Activated naive CD4-positive, alpha-beta T cell treated with anti-CD3 and anti-CD28 coated beads, Interleukin-2, amount 50 U/mL, for 72 hours (primary cell): ENCODE measurements around the gene CYP2C18. TPM values are rescaled to one million over a fixed set of nuclear protein-coding genes. Genes with fewer than 3 reads are reported as not detected.
"Not testable (repeated sequence)": the region's sequence is repeated elsewhere in the genome, so short reads cannot be mapped to it uniquely, and the experiment has no call there.

Experiments used
- ATAC-seq, 2 donors: fragments of 150-1000 bp; cut with Tn5 transposase; 2 replicates each; pipeline ENCODE4 v1.10.0; 2021; ENCODE audit warnings: mild to moderate bottlenecking in 2 of 2, moderate library complexity in 2 of 2
- DNase-seq, 2 donors: peaks; one replicate each; pipeline ENCODE4 v3.0.0; 2021 to 2022; ENCODE audit warnings: low spot score in 2 of 2
- H3K27ac Mint-ChIP-seq, 2 donors: one replicate each; pipeline ENCODE4 v1.8.0; 2022; ENCODE audit warnings: mild to moderate bottlenecking in 2 of 2, mixed read lengths in 2 of 2
- H3K36me3 Mint-ChIP-seq, 2 donors: one replicate each; pipeline ENCODE4 v1.8.0; 2022; ENCODE audit warnings: mixed read lengths in 2 of 2
- H3K9me3 Mint-ChIP-seq, 2 donors: one replicate each; pipeline ENCODE4 v1.8.0; 2022; ENCODE audit warnings: mixed read lengths in 2 of 2
- total RNA-seq, 2 donors: library from RNA; stranded (reverse); gene quantifications; one replicate each; pipeline ENCODE4 v1.2.3, GENCODE V29; 2022

Gene CYP2C18
- total RNA-seq, 2 donors from 2014 or later = 0.68 TPM; not detected in 1

GRCh38 chr10:94687625-94688248, 4.2 kb downstream of the CYP2C18 start:
- H3K36me3 Mint-ChIP-seq = no peaks in the 10 kb centered on the region
- H3K9me3 Mint-ChIP-seq = peaks cover 0 to 3% of the 10 kb centered on the region in 2 donors
- DNase-seq (no peak), ATAC-seq (no peak)
- H3K27ac Mint-ChIP-seq = no peak overlapping the region

- H3K27ac Mint-ChIP-seq = no peak overlapping the region
- ATAC-seq (no peak), DNase-seq (no peak)
- H3K9me3 Mint-ChIP-seq = peaks cover 11 to 21% of the 10 kb centered on the region in 2 donors
- H3K36me3 Mint-ChIP-seq = no peaks in the 10 kb centered on the region
These were observed 22.6 kb downstream of the CYP2C18 start for GRCh38 chr10:94706089-94706488.

GRCh38 chr10:94710578-94710977, 27.0 kb downstream of the CYP2C18 start:
- DNase-seq (no peak), ATAC-seq (no peak)
- Mint-ChIP-seq H3K9me3 (peaks cover 9 to 13% of the 10 kb centered on the region in 2 donors), H3K27ac (no peak overlapping the region), H3K36me3 (no peaks in the 10 kb centered on the region)

- peaks cover 0 to 3% of the 10 kb centered on the region in 2 donors for H3K9me3 Mint-ChIP-seq
- no peak for DNase-seq
- H3K27ac Mint-ChIP-seq = no peak overlapping the region
- no peak for ATAC-seq
- H3K36me3 Mint-ChIP-seq = no peaks in the 10 kb centered on the region
These were observed 42.3 kb downstream of the CYP2C18 start for GRCh38 chr10:94725871-94726270.

DNA sequence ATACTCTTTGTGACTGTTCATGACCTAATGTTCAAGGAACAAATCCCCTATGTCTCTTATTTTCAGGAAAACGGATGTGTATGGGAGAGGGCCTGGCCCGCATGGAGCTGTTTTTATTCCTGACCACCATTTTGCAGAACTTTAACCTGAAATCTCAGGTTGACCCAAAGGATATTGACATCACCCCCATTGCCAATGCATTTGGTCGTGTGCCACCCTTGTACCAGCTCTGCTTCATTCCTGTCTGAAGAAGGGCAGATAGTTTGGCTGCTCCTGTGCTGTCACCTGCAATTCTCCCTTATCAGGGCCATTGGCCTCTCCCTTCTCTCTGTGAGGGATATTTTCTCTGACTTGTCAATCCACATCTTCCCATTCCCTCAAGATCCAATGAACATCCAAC, 51.7 kb downstream of the CYP2C18 start:
- ATAC-seq (no peak), DNase-seq (no peak)
- Mint-ChIP-seq H3K9me3 (peaks cover 8 to 17% of the 10 kb centered on the region in 2 donors), H3K27ac (no peak overlapping the region), H3K36me3 (no peaks in the 10 kb centered on the region)

DNA sequence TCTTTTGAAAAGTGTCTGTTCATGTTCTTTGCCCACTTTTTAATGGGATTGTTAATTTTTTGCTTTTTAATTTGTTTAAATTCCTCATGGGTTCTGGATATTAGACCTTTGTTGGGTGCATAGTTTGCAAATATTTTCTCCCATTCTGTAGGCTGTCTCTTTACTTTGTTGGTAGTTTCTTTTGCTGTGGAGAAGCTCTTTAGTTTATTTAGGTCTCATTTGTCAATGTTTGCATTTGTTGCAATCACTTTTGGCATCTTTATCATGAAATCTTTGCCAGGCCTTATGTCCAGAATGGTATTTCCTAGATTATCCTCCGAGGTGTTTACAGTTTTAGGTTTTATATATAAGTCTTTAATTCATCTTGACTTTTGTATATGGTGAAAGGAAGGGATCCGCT, 55.1 kb downstream of the CYP2C18 start:
- DNase-seq = no peak
- Mint-ChIP-seq H3K9me3 (peaks cover 15 to 29% of the 10 kb centered on the region in 2 donors), H3K36me3 (peaks cover 0 to 5% of the 10 kb centered on the region in 2 donors), H3K27ac (no peak overlapping the region)
- ATAC-seq = no peak

DNA sequence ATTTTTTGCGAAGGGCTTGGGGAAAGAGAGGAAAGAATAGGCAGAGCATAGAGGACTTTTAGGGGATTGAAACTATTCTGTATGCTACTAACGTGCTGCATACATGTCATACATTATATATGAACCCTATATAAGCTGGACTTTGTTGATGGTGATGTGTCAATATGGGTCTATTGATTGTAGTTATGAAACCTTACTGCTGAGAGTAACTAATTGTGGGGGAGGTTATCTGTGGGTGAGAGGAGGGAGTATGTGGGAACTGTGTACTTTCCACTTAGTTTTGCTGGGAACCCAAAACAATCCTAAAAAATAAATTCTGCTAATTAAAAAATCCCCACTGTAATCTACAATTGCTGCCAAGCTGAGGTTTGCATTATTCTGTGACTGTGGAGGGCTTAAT, 63.6 kb downstream of the CYP2C18 start:
- peaks cover 11 to 29% of the 10 kb centered on the region in 2 donors for H3K9me3 Mint-ChIP-seq
- no peak overlapping the region for H3K27ac Mint-ChIP-seq
- DNase-seq (no peak), ATAC-seq (no peak)
- H3K36me3 Mint-ChIP-seq = peaks cover 0 to 5% of the 10 kb centered on the region in 2 donors

GRCh38 chr10:94747838-94748237, 64.3 kb downstream of the CYP2C18 start:
- no peak for ATAC-seq
- Mint-ChIP-seq H3K27ac (no peak overlapping the region), H3K9me3 (peaks cover 18 to 25% of the 10 kb centered on the region in 2 donors), H3K36me3 (peaks cover 0 to under 1% of the 10 kb centered on the region in 2 donors)
- DNase-seq = no peak

DNA sequence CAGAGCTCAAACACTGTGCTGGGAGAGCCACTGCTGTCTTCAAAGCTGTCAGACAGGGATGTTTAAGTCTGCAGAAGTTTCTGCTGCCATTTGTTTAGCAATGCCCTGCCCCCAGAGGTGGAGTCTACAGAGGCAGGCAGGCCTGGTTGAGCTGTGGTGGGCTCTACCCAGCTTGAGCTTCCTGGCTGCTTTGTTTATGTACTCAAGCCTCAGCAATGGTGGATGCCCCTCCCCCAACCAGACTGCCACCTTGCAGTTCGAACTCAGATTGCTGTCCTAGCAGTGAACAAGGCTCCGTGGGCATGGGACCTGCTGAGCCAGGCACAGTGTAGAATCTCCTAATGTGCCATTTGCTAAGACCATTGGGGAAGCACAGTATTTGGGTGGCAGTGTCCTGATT, 74.4 kb downstream of the CYP2C18 start:
- DNase-seq = no peak
- ATAC-seq = no peak
- H3K9me3 Mint-ChIP-seq = peaks cover 7 to 8% of the 10 kb centered on the region in 2 donors
- no peak overlapping the region for H3K27ac Mint-ChIP-seq
- H3K36me3 Mint-ChIP-seq = peaks cover 0 to 7% of the 10 kb centered on the region in 2 donors

DNA sequence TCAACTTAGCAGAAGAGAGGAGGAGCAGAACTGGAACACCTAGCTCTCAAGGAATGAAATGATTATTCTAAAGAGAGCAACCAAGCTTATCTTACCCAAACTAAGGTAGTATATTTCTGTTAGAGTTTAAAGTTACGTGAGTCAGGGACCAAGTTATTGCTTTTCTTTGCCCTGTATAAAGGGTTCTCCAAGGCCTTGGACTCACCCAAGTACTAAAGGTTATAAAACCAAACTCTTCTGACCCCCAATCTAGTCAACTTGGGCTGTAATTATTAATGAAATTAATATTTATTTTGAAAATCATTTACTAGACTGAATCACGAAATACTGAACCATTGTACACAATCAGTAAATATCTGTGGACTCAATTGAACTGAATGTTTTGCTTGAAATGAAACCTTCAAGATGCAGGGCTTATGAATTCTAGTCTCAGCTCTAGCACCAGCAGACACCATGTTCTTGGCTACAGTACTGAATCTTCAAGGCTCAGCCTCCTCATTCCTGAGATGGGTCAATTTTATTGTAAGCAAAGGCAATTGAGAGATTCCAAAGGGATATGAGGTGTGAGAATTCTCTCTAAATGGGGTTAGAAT, 77.2 kb downstream of the CYP2C18 start:
- DNase-seq = no peak
- Mint-ChIP-seq H3K36me3 (peaks cover 0 to 12% of the 10 kb centered on the region in 2 donors), H3K27ac (no peak overlapping the region), H3K9me3 (peaks cover 12 to 16% of the 10 kb centered on the region in 2 donors)
- ATAC-seq = no peak

- H3K36me3 Mint-ChIP-seq = peaks cover 0 to 5% of the 10 kb centered on the region in 2 donors
- H3K9me3 Mint-ChIP-seq = peaks cover 6 to 9% of the 10 kb centered on the region in 2 donors
- no peak within 1 kb of the TSS for H3K27ac Mint-ChIP-seq
- DNase-seq (no peak), ATAC-seq (no peak)
These were observed 78.9 kb downstream of the CYP2C18 start, which contains the start of gene CYP2C19 for GRCh38 chr10:94762393-94762792. CYP2C19 (plus strand) TSS chr10:94762681; CDS start chr10:94762706, 25 bp downstream.

- H3K36me3 Mint-ChIP-seq, H3K9me3 Mint-ChIP-seq, DNase-seq, H3K27ac Mint-ChIP-seq, ATAC-seq: not testable (repeated sequence)
These were observed 91.9 kb downstream of the CYP2C18 start for GRCh38 chr10:94775425-94775824.

GRCh38 chr10:94777886-94778458, 94.4 kb downstream of the CYP2C18 start:
- no peak for DNase-seq
- no peak for ATAC-seq
- peaks cover 3 to 9% of the 10 kb centered on the region in 2 donors for H3K9me3 Mint-ChIP-seq
- H3K36me3 Mint-ChIP-seq = no peaks in the 10 kb centered on the region
- no peak overlapping the region for H3K27ac Mint-ChIP-seq

GRCh38 chr10:94780844-94781243, 97.3 kb downstream of the CYP2C18 start:
- no peak for ATAC-seq
- Mint-ChIP-seq H3K36me3 (no peaks in the 10 kb centered on the region), H3K27ac (no peak overlapping the region), H3K9me3 (peaks cover 4 to 16% of the 10 kb centered on the region in 2 donors)
- no peak for DNase-seq

DNA sequence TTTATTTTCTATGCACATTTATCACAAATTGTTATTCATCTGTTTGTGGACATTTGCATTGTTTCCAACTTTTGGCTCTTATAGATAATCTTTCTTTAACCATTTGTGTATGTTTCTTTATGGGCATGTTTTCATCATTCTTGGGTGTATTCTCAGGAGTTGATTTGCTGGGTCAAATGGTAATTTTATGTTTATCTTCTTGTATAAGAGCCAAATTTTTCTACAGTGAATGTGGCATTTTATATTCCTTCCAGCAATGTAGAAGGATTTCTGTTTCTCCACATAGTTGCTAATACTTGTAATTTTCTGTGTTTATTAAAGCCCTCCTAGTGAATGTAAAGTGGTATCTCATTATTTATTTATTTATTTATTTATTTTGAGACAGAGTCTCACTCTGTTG, 100.7 kb downstream of the CYP2C18 start:
- no peak overlapping the region for H3K27ac Mint-ChIP-seq
- no peak for ATAC-seq
- peaks cover 4 to 17% of the 10 kb centered on the region in 2 donors for H3K9me3 Mint-ChIP-seq
- no peaks in the 10 kb centered on the region for H3K36me3 Mint-ChIP-seq
- DNase-seq = no peak

DNA sequence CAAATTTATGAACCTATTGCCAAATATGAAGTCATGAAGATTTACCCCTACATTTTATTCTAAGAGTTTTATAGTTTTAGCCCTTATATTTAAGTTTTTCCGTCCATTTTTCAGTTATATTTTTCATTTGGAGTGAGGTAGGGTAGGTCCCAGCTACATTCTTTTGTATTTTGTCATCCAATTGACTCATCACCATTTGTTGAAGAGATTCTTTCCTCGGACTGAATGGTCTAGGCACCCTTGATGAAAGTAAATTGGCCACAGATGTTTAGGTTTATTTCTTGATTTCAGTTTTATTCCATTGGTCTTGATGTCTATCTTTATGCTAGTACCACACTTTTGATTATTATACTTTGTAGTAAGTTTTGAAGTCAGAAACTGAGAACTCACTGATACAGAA, 101.7 kb downstream of the CYP2C18 start:
- no peak for ATAC-seq
- Mint-ChIP-seq H3K36me3 (no peaks in the 10 kb centered on the region), H3K9me3 (peaks cover 10 to 17% of the 10 kb centered on the region in 2 donors), H3K27ac (no peak overlapping the region)
- DNase-seq = no peak
